Heart left ventricle (tissue), 16 donors: ENCODE data around the gene KCNQ1OT1. TPM values are rescaled to one million over a fixed set of nuclear protein-coding genes. Genes with fewer than 3 reads are reported as not detected.

Experiments
- ATAC-seq, 4 donors: fragments of 200-7000 bp; cut with Tn5 transposase; one replicate each; pipeline ENCODE4 v1.9.1; 2020 to 2022; ENCODE audit warnings: moderate library complexity in 4 of 4, mild to moderate bottlenecking in 3 of 4, moderate number of reproducible peaks in 1 of 4
- DNase-seq, 5 donors: peaks; one replicate each; pipeline ENCODE4 v3.0.0-alpha.2; 2020
- H3K27ac ChIP-seq, 12 donors: fragments of 200-600 bp; sonication (generic) in 4 of 12; one replicate each; pipeline versions ENCODE4 v1.5.0 to v1.8.0; 2016 to 2022; ENCODE audit warnings: mild to moderate bottlenecking in 2 of 12
- H3K27me3 ChIP-seq, 9 donors: fragments of 200-600 bp; sonication (generic) in 2 of 9; one replicate each; pipeline versions ENCODE4 v1.5.1 to v1.8.0; 2016 to 2022; ENCODE audit warnings: mild to moderate bottlenecking in 3 of 9
- H3K36me3 ChIP-seq, 9 donors: fragments of 200-600 bp; sonication (generic) in 2 of 9; one replicate each; pipeline versions ENCODE4 v1.5.0 to v1.8.0; 2018 to 2022; ENCODE audit warnings: mild to moderate bottlenecking in 2 of 9
- H3K4me1 ChIP-seq, 12 donors: fragments of 200-600 bp; sonication (generic) in 4 of 12; one replicate each; pipeline versions ENCODE4 v1.5.0 to v1.8.0; 2016 to 2022; ENCODE audit warnings: mild to moderate bottlenecking in 3 of 12
- H3K4me3 ChIP-seq, 12 donors: fragments of 200-600 bp; sonication (generic) in 4 of 12; one replicate each; pipeline versions ENCODE4 v1.5.0 to v1.8.0; 2017 to 2022; ENCODE audit warnings: mild to moderate bottlenecking in 9 of 12, moderate library complexity in 4 of 12
- H3K9me3 ChIP-seq, 12 donors: fragments of 200-600 bp; sonication (generic) in 4 of 12; one replicate each; pipeline versions ENCODE4 v1.5.0 to v1.8.0; 2016 to 2022; ENCODE audit warnings: mild to moderate bottlenecking in 1 of 12
- POLR2A ChIP-seq, 2 donors: fragments of 450-650 bp; IDR thresholded peaks; one replicate each; pipeline ENCODE4 v1.6.1; 2017; ENCODE audit warnings: antibody characterized with exemption in 2 of 2, mild to moderate bottlenecking in 2 of 2, moderate library complexity in 2 of 2
- WGBS, 4 donors: extraction: QIAGEN DNeasy Blood & Tissue Kit in 2 of 4; methylation state at CpG; one replicate each; pipeline versions ENCODE4 v1.1.5 to v1.1.7; 2013 to 2018; 5-methylcytosine and 5-hydroxymethylcytosine counted together
- intact Hi-C, 10 donors: fragments of 100-400 bp; cut with DNase I; formaldehyde crosslinking; loops; one replicate each; pipeline versions ENCODE4 v1.11.1 to v1.14.2; 2022
- polyA plus RNA-seq, 2 donors: library from polyadenylated mRNA; stranded (reverse); fragments of 200-250 nt; gene quantifications; one replicate each; pipeline ENCODE4 v1.2.3, GENCODE V29; 2013
- total RNA-seq, 9 donors: library from RNA; depleted of rRNA in 2 of 9; stranded (reverse); fragments of >200 nt in 2 of 9; fragmentation: NEBNext Ultra II Directional in 3 of 9; extraction: Animal tissue kit (Norgen Biotek cat#: 25700) in 3 of 9; gene quantifications; one replicate each; pipeline versions ENCODE4 v1.1.0 to v1.2.4, GENCODE V29; 2016 to 2023
- TF ChIP-seq, protein P1 (sequence below), 12 donors: fragments of 200-600 bp; sonication (generic) in 4 of 12; IDR thresholded peaks; one replicate each; pipeline versions ENCODE4 v1.5.0 to v1.8.0; 2018 to 2022; ENCODE audit warnings: antibody characterized with exemption in 12 of 12, mild to moderate bottlenecking in 5 of 12
- donor health status: ischemic (EF 13 %, LVEDD 7.1; RV severe dilation, severe dysfunction).
- donor health status: healthy with polysubstance abuse.
- donor health status: DM: no; HTN: yes; CAD: no.
- donor health status: DM: no; HTN: no; CAD: no.
- donor health status: ischemic (EF 25% LVEDD 6.9; RV normal size, moderate dysfunction).
- donor health status: ischemic (EF 25% LVEDD 5.7; RV mildly dilated, moderate dysfunction).
- donor health status: healthy.
- donor health status: DM: yes; HTN: yes; CAD: no.
- donor health status: ischemic (EF 35%, LVEDD 5.7; RV mildly dilated, moderate dysfunction).
- donor health status: nonischemic (EF 11% LVEDD 7.7; RV severe dilation, severe dysfunction).
- donor health status: DM: yes; HTN: yes; CAD: no.
- donor health status: PGD.
- donor health status: ischemic (EF 29% LVEDD 5.4; RV normal size, mild dysfunction).
- donor health status: nonischemic (EF 23%, LVEDD 6.1; RV moderate dilation, normal function).

The KCNQ1OT1 gene
- total and polyA plus RNA-seq, 11 donors = 0.14 to 0.93 (median 0.40) TPM

DNA sequence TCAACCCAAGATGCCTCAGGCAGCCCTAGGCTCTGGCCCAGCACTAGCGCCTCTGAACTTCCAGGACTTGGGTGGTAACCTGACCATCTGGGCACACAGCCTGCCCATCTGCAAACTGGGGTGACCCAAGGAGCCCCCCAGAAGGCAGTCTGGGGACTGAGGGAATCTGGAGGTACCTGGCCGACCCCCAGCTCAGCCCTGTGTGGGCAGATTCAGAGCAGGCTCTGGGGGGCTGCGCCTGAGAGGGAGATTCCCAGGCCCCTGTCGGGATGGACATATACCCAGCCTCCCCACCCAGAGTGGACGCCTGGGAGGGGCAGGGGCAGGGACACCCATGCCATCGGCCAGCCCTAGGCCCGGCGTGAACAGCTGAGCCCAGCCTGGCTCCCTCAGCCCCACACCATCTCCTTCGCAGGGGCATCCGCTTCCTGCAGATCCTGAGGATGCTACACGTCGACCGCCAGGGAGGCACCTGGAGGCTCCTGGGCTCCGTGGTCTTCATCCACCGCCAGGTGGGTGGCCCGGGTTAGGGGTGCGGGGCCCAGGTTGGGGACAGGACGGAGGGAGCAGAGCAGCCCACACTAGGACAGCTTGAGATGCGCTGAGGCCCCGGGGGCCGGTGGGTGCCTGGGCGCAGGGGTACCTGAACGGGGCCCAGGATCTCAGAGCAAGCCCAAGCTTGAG, 128.1 kb downstream of the KCNQ1OT1 start:
- H3K4me3 ChIP-seq = no peak overlapping the region
- intact Hi-C loops = no loop called here
- ATAC-seq = no peak
- no peak for TF ChIP-seq POLR2A (IDR thresholded peaks at IDR 0.05)
- TF ChIP-seq, protein P1, sequence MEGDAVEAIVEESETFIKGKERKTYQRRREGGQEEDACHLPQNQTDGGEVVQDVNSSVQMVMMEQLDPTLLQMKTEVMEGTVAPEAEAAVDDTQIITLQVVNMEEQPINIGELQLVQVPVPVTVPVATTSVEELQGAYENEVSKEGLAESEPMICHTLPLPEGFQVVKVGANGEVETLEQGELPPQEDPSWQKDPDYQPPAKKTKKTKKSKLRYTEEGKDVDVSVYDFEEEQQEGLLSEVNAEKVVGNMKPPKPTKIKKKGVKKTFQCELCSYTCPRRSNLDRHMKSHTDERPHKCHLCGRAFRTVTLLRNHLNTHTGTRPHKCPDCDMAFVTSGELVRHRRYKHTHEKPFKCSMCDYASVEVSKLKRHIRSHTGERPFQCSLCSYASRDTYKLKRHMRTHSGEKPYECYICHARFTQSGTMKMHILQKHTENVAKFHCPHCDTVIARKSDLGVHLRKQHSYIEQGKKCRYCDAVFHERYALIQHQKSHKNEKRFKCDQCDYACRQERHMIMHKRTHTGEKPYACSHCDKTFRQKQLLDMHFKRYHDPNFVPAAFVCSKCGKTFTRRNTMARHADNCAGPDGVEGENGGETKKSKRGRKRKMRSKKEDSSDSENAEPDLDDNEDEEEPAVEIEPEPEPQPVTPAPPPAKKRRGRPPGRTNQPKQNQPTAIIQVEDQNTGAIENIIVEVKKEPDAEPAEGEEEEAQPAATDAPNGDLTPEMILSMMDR (IDR thresholded peaks at IDR 0.05) = no peak
- peaks cover 0 to 15% (median 0%) of the 10 kb centered on the region in 9 donors for H3K36me3 ChIP-seq
- WGBS, 4 donors = 95 to 98% (median 97%) methylated on average over 14 to 23 of the region's 23 CpGs
- no peaks in the 10 kb centered on the region for H3K4me1 ChIP-seq
- H3K27ac ChIP-seq = no peak overlapping the region
- no peaks in the 10 kb centered on the region for H3K9me3 ChIP-seq
- no peaks in the 10 kb centered on the region for H3K27me3 ChIP-seq
- peak in 3 of 5 donors; percentile 14 to 49 (median 23) for DNase-seq

- intact Hi-C loops = no loop called here
Observed at GRCh38 chr11:2570841-2571597, 128.8 kb downstream of the KCNQ1OT1 start.

GRCh38 chr11:2570211-2570811, 129.5 kb downstream of the KCNQ1OT1 start:
- Histone ChIP-seq H3K9me3 (no peaks in the 10 kb centered on the region), H3K4me1 (peaks cover 0 to 9% (median 0%) of the 10 kb centered on the region in 12 donors), H3K36me3 (peaks cover 0 to 12% (median 0%) of the 10 kb centered on the region in 9 donors), H3K4me3 (no peak overlapping the region), H3K27me3 (no peaks in the 10 kb centered on the region), H3K27ac (no peak overlapping the region)
- WGBS, 4 donors = 87 to 98% (median 98%) methylated on average over 11 to 26 of the region's 26 CpGs
- DNase-seq (peak in 3 of 5 donors; percentile 14 to 57 (median 20)), ATAC-seq (no peak)
- intact Hi-C loops = no loop called here
- TF ChIP-seq POLR2A (IDR thresholded peaks at IDR 0.05) = no peak
- TF ChIP-seq, protein P1 (IDR thresholded peaks at IDR 0.05) = no peak

More at GRCh38 chr11:2570841-2571597, 128.8 kb downstream of the KCNQ1OT1 start:
- Histone ChIP-seq H3K27me3 (no peaks in the 10 kb centered on the region), H3K4me3 (no peak overlapping the region), H3K4me1 (peaks cover 0 to 2% (median 0%) of the 10 kb centered on the region in 12 donors), H3K27ac (no peak overlapping the region), H3K9me3 (no peaks in the 10 kb centered on the region), H3K36me3 (peaks cover 0 to 12% (median 0%) of the 10 kb centered on the region in 9 donors)
- ATAC-seq (no peak), DNase-seq (peak in 3 of 5 donors; percentile 8 to 44 (median 15))
- TF ChIP-seq POLR2A (IDR thresholded peaks at IDR 0.05) = no peak
- TF ChIP-seq, protein P1 (IDR thresholded peaks at IDR 0.05) = no peak
- WGBS, 4 donors = 97 to 98% (median 97%) methylated on average over 20 to 25 of the region's 25 CpGs
